GM23338 (cell line): ENCODE measurements around the gene SEC63.
"Not testable (repeated sequence)": the region's sequence is repeated elsewhere in the genome, so short reads cannot be mapped to it uniquely, and the experiment has no call there.

Experiments
- NANOG ChIP-seq: IDR thresholded peaks from 2 replicates; pipeline ENCODE4 v1.6.1; 2016; ENCODE audit warnings: antibody characterized with exemption, borderline replicate concordance
- POLR2AphosphoS5 ChIP-seq: IDR thresholded peaks from 2 replicates; pipeline ENCODE4 v1.6.1; 2016; ENCODE audit warnings: antibody characterized with exemption, low read depth
- ZNF114 ChIP-seq: fragments of 250-450 bp; sonication (Bioruptor Pico); IDR thresholded peaks from 2 replicates; pipeline ENCODE4 v1.5.0; 2020; ENCODE audit warnings: mild to moderate bottlenecking, moderate library complexity
- TF ChIP-seq, protein P1 (sequence below), 2 experiments: fragments of 200-600 bp in 1 of 2; sonication (generic) in 1 of 2; conservative IDR thresholded peaks; 2 replicates each; pipeline versions ENCODE4 v1.5.1 to v1.6.1; 2016 to 2017; ENCODE audit warnings: antibody characterized with exemption in 2 of 2, low read depth in 2 of 2, mild to moderate bottlenecking in 2 of 2, moderate library complexity in 1 of 2
- TF ChIP-seq, protein P2 (sequence below): IDR thresholded peaks from 2 replicates; pipeline ENCODE4 v1.6.1; 2016; ENCODE audit warnings: antibody characterized with exemption

DNA sequence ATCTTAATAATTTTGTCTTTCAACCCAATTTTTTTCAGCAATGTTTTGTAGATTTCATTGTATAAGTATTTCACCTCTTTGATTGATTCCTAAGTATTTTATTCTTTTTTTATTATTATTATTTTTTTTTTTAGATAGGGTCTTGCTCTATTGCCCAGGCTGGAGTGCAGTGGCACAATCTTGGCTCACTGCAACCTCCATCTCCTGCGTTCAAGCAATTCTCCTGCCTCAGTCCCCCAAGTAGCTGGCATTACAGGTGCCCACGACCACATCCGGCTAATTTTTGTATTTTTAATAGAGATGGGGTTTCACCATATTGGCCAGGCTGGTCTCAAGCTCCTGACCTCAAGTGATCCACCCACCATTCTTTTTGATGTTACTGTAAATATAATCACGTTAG is 97.0 kb downstream of the SEC63 start:
- TF ChIP-seq, protein P1, sequence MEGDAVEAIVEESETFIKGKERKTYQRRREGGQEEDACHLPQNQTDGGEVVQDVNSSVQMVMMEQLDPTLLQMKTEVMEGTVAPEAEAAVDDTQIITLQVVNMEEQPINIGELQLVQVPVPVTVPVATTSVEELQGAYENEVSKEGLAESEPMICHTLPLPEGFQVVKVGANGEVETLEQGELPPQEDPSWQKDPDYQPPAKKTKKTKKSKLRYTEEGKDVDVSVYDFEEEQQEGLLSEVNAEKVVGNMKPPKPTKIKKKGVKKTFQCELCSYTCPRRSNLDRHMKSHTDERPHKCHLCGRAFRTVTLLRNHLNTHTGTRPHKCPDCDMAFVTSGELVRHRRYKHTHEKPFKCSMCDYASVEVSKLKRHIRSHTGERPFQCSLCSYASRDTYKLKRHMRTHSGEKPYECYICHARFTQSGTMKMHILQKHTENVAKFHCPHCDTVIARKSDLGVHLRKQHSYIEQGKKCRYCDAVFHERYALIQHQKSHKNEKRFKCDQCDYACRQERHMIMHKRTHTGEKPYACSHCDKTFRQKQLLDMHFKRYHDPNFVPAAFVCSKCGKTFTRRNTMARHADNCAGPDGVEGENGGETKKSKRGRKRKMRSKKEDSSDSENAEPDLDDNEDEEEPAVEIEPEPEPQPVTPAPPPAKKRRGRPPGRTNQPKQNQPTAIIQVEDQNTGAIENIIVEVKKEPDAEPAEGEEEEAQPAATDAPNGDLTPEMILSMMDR (conservative IDR thresholded peaks at IDR 0.05; ENCODE audit: low read depth in 2 of 2): not testable (repeated sequence)
- TF ChIP-seq POLR2AphosphoS5, ZNF114, NANOG: not testable (repeated sequence)
- TF ChIP-seq, protein P2, sequence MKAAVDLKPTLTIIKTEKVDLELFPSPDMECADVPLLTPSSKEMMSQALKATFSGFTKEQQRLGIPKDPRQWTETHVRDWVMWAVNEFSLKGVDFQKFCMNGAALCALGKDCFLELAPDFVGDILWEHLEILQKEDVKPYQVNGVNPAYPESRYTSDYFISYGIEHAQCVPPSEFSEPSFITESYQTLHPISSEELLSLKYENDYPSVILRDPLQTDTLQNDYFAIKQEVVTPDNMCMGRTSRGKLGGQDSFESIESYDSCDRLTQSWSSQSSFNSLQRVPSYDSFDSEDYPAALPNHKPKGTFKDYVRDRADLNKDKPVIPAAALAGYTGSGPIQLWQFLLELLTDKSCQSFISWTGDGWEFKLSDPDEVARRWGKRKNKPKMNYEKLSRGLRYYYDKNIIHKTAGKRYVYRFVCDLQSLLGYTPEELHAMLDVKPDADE: not testable (repeated sequence)
